A673 (cell line): ENCODE data around the gene GPR152.
"Not testable (repeated sequence)": the region's sequence is repeated elsewhere in the genome, so short reads cannot be mapped to it uniquely, and the experiment has no call there.

Experiments used
- EZH2 ChIP-seq: fragments of 200-600 bp; sonication (generic); IDR thresholded peaks from 2 replicates; pipeline ENCODE4 v1.6.1; 2017; ENCODE audit warnings: borderline replicate concordance, low read depth, mild to moderate bottlenecking, mixed read lengths, antibody characterized with exemption, low read length; ENCODE audit not compliant: poor library complexity, severe bottlenecking
- TF ChIP-seq, protein P1 (sequence below): fragments of 300-800, 200-600 bp; sonication (generic); conservative IDR thresholded peaks from 2 replicates; pipeline ENCODE4 v1.5.1; 2017; ENCODE audit warnings: low read depth, mild to moderate bottlenecking, antibody characterized with exemption, low read length, moderate library complexity, mixed read lengths

DNA sequence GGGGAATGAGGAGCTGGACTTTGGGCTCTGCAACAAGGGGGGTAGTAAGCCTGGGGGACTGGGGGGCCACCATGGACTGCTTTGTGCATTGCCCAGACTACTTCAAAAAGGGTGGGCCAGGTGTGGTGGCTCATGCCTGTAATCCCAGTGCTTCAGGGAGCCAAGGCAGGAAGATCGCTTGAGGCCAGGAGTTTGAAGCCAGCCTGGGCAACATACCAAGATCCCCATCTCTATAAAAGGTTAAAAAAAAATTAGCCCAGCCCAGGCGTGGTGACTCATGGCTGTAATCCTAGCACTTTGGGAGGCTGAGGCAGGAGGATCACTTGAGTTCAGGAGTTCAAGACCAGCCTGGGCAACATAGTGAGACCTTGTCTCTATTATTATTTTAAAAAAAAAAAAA, 13.0 kb upstream of the GPR152 start:
- TF ChIP-seq, protein P1, sequence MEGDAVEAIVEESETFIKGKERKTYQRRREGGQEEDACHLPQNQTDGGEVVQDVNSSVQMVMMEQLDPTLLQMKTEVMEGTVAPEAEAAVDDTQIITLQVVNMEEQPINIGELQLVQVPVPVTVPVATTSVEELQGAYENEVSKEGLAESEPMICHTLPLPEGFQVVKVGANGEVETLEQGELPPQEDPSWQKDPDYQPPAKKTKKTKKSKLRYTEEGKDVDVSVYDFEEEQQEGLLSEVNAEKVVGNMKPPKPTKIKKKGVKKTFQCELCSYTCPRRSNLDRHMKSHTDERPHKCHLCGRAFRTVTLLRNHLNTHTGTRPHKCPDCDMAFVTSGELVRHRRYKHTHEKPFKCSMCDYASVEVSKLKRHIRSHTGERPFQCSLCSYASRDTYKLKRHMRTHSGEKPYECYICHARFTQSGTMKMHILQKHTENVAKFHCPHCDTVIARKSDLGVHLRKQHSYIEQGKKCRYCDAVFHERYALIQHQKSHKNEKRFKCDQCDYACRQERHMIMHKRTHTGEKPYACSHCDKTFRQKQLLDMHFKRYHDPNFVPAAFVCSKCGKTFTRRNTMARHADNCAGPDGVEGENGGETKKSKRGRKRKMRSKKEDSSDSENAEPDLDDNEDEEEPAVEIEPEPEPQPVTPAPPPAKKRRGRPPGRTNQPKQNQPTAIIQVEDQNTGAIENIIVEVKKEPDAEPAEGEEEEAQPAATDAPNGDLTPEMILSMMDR = not testable (repeated sequence)
- TF ChIP-seq EZH2 = not testable (repeated sequence)
